T-cell (primary cell): Measurements from ENCODE around the gene MLLT3. TPM values are rescaled to one million over a fixed set of nuclear protein-coding genes. Genes with fewer than 3 reads are reported as not detected.

Experiments used
- ATAC-seq, 4 experiments: fragments of 200-7000 bp in 3 of 4; fragments of 150-1000 bp in 1 of 4; cut with Tn5 transposase; replicated peaks in 1 of 4; 1 replicate in 3 of 4; 2 replicates in 1 of 4; pipeline ENCODE4 v1.10.0; 2021; ENCODE audit warnings: moderate library complexity in 3 of 4, mild to moderate bottlenecking in 2 of 4, moderate number of reproducible peaks in 1 of 4
- CTCF ChIA-PET, 2 donors: fragments of 300-600 bp; sonication (Branson Sonifier 250); formaldehyde crosslinking; loops; one replicate each; lab custom pipeline; 2022; ENCODE audit warnings: antibody characterized with exemption in 2 of 2; lab: Charles Lee
- POLR2A ChIA-PET, 2 donors: fragments of 300-600 bp; sonication (Branson Sonifier 250); formaldehyde crosslinking; loops; one replicate each; lab custom pipeline; 2022; ENCODE audit warnings: antibody characterized with exemption in 2 of 2; lab: Charles Lee
- DNase-seq, 35 experiments: peaks; one replicate each; pipeline versions ENCODE4 v3.0.0 to v3.0.0-alpha.2; 2013 to 2023
- H3K27ac ChIP-seq: one replicate; pipeline ENCODE4 v1.5.1; 2013; ENCODE audit warnings: low read length
- H3K27me3 ChIP-seq, 2 experiments: replicated peaks in 1 of 2; 1 replicate in 1 of 2; 2 replicates in 1 of 2; pipeline versions ENCODE4 v1.6.1 to v1.7.0; 2013; ENCODE audit warnings: low read length in 1 of 2, mixed read lengths in 1 of 2; ENCODE audit not compliant: control insufficient read depth in 2 of 2, insufficient read depth in 2 of 2; ENCODE audit errors: extremely low read depth in 1 of 2
- H3K36me3 ChIP-seq, 2 donors: 1 replicate in 1 of 2; 2 replicates in 1 of 2; pipeline versions ENCODE4 v1.6.1 to v1.7.0; 2013; ENCODE audit warnings: low read length in 1 of 2; ENCODE audit not compliant: control insufficient read depth in 2 of 2, insufficient read depth in 1 of 2; ENCODE audit errors: extremely low read depth in 1 of 2
- H3K4me1 ChIP-seq, 2 experiments: 1 replicate in 1 of 2; 2 replicates in 1 of 2; pipeline versions ENCODE4 v1.6.1 to v1.7.0; 2013; ENCODE audit warnings: low read length in 2 of 2, mixed read lengths in 1 of 2; ENCODE audit not compliant: insufficient read depth in 2 of 2, control insufficient read depth in 1 of 2; ENCODE audit errors: extremely low read depth in 1 of 2
- H3K4me3 ChIP-seq, 2 donors: 1 replicate in 1 of 2; 2 replicates in 1 of 2; pipeline versions ENCODE4 v1.5.1 to v1.7.0; 2013; ENCODE audit warnings: mild to moderate bottlenecking in 2 of 2, low read length in 1 of 2, moderate library complexity in 1 of 2; ENCODE audit not compliant: control insufficient read depth in 1 of 2; ENCODE audit errors: extremely low read depth in 1 of 2
- H3K9me3 ChIP-seq: 2 replicates; pipeline ENCODE4 v1.7.0; 2013
- H3K27ac Mint-ChIP-seq, 2 donors: one replicate each; pipeline ENCODE4 v1.8.0; 2020 to 2021; ENCODE audit warnings: mild to moderate bottlenecking in 2 of 2, mixed read lengths in 2 of 2
- H3K27me3 Mint-ChIP-seq, 2 donors: one replicate each; pipeline ENCODE4 v1.8.0; 2021 to 2022; ENCODE audit warnings: mixed read lengths in 2 of 2
- H3K36me3 Mint-ChIP-seq: one replicate; pipeline ENCODE4 v1.8.0; 2021; ENCODE audit warnings: mixed read lengths
- H3K4me1 Mint-ChIP-seq, 3 donors: one replicate each; pipeline ENCODE4 v1.8.0; 2020 to 2022; ENCODE audit warnings: mixed read lengths in 3 of 3, mild to moderate bottlenecking in 1 of 3
- H3K4me3 Mint-ChIP-seq, 3 donors: one replicate each; pipeline ENCODE4 v1.8.0; 2020 to 2022; ENCODE audit warnings: mild to moderate bottlenecking in 3 of 3, mixed read lengths in 3 of 3, moderate library complexity in 3 of 3
- H3K9me3 Mint-ChIP-seq, 3 donors: one replicate each; pipeline ENCODE4 v1.8.0; 2020 to 2022; ENCODE audit warnings: mixed read lengths in 3 of 3
- WGBS: methylation state at CpG from one replicate; pipeline ENCODE4 v1.1.5; 2013; ENCODE audit warnings: missing lambda C conversion rate; ENCODE audit not compliant: insufficient coverage; 5-methylcytosine and 5-hydroxymethylcytosine counted together
- total RNA-seq, 35 experiments: library from RNA in 6 of 35; stranded (reverse) in 6 of 35; fragments of 120-200 nt in 1 of 35; gene quantifications; one replicate each; pipeline versions ENCODE4 v1.2.1 to v1.2.4 and lab custom pipeline; 2013 to 2026

MLLT3 gene
- total RNA-seq, 5 donors from 2014 or later (not counting 1 experiment from before 2014, with no cell fraction given) = 51.8 to 96.6 (median 58.9) TPM

DNA sequence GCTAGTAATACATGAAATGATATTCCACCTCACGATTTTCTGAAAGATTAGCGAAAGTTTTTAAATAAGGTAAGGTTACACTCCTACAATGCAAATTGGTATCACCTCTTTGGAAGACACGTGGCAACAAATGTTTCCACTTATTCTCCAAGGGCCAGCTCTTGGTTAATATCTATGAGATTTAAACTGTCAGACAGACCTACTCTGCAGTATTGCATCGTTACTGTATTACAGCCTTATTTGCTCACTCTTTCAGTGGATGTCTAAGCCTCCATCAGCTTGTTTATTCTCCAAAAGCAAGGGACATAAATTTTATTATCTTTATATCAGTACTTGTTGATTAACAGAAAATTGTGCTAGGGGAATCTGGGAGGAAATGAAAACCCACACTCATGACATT is 135.7 kb downstream of the MLLT3 start:
- DNase-seq = no peak
- no peak for ATAC-seq
- Histone ChIP-seq H3K27me3 (no peaks in the 10 kb centered on the region), H3K36me3 (no peaks in the 10 kb centered on the region), H3K4me3 (no peak overlapping the region), H3K9me3 (no peaks in the 10 kb centered on the region), H3K4me1 (peaks cover 0 to 10% of the 10 kb centered on the region in 2 experiments), H3K27ac (no peak overlapping the region)
- ChIA-PET POLR2A (interaction anchor here in 1 of 2 donors (0.6 kb wide), 1 partner anchor 497 kb away, joined by 3 read pairs; no protein-coding TSS in a partner anchor), CTCF (no interaction called here)
- Mint-ChIP-seq H3K36me3 (peaks cover 7% of the 10 kb centered on the region), H3K27ac (no peak overlapping the region), H3K4me3 (no peak overlapping the region), H3K27me3 (no peaks in the 10 kb centered on the region), H3K9me3 (peaks cover 0 to 6% (median 0%) of the 10 kb centered on the region in 3 donors), H3K4me1 (peaks cover 66 to 75% (median 67%) of the 10 kb centered on the region in 3 donors)
- WGBS = 100% methylated on average over 2 of the region's 4 CpGs

DNA sequence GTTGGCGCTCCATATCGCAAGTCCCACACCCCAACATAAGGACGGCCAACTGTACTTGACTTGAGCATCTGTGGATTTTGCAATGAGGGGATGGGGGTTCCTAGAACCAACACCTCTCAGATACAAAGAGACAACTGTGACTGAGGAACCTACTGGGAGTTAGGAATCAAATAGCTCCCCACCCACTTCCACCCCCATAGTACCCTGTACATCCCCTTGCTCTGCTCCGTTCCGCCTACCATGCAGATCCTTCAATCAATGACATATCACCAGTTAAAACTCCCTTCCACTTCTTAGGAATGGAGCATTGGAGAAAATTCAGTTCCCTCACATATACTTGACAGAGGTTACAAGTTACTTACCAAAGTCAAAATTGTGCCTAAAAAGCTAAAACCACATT is 140.9 kb downstream of the MLLT3 start:
- Histone ChIP-seq H3K36me3 (no peaks in the 10 kb centered on the region), H3K4me3 (no peak overlapping the region), H3K4me1 (peaks cover 0 to under 1% of the 10 kb centered on the region in 2 experiments), H3K27me3 (no peaks in the 10 kb centered on the region), H3K27ac (no peak overlapping the region), H3K9me3 (no peaks in the 10 kb centered on the region)
- no CpG with 5 or more reads among the region's 5 CpGs for WGBS
- Mint-ChIP-seq H3K27ac (no peak overlapping the region), H3K36me3 (peaks cover 8% of the 10 kb centered on the region), H3K4me3 (no peak overlapping the region), H3K9me3 (peaks cover 0 to 8% (median 0%) of the 10 kb centered on the region in 3 donors), H3K27me3 (no peaks in the 10 kb centered on the region), H3K4me1 (peaks cover 56 to 64% (median 61%) of the 10 kb centered on the region in 3 donors)
- no peak for DNase-seq
- ChIA-PET CTCF (interaction anchor here in 1 of 2 donors (0.5 kb wide), 1 partner anchor 156 kb away, joined by 3 read pairs; no protein-coding TSS in a partner anchor), POLR2A (no interaction called here)
- no peak for ATAC-seq

DNA sequence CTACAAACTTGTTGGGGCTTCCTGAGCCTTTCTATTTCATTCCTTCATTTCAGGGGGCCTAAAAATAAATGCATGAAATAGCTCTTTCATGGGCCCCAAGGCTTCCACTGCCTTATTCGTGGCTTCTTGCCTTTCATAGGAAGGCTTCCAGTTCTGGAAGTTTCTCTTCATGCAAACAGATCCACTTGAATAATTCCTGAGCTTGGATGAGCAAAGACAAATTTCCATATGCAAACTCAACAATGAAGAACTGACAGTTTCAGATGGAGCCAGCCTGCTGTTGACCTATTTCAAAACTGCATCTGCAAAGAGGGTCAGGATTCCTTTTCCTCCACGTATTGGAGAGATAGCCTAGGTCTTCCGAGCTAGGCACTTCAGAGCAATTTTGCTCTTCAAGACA is 142.1 kb downstream of the MLLT3 start:
- DNase-seq = no peak
- H3K36me3 Mint-ChIP-seq = peaks cover 8% of the 10 kb centered on the region
- H3K27ac Mint-ChIP-seq = no peak overlapping the region
- no peaks in the 10 kb centered on the region for H3K9me3 ChIP-seq
- H3K4me1 ChIP-seq = no peaks in the 10 kb centered on the region
- no peaks in the 10 kb centered on the region for H3K27me3 Mint-ChIP-seq
- peaks cover 0 to 8% (median 0%) of the 10 kb centered on the region in 3 donors for H3K9me3 Mint-ChIP-seq
- ChIA-PET POLR2A (no interaction called here), CTCF (no interaction called here)
- H3K4me3 Mint-ChIP-seq = no peak overlapping the region
- H3K36me3 ChIP-seq = no peaks in the 10 kb centered on the region
- 100% methylated on average over 1 of the region's 3 CpGs for WGBS
- H3K4me1 Mint-ChIP-seq = peaks cover 57 to 66% (median 65%) of the 10 kb centered on the region in 3 donors
- H3K27me3 ChIP-seq = no peaks in the 10 kb centered on the region
- H3K4me3 ChIP-seq = no peak overlapping the region
- H3K27ac ChIP-seq = no peak overlapping the region
- ATAC-seq = no peak

DNA sequence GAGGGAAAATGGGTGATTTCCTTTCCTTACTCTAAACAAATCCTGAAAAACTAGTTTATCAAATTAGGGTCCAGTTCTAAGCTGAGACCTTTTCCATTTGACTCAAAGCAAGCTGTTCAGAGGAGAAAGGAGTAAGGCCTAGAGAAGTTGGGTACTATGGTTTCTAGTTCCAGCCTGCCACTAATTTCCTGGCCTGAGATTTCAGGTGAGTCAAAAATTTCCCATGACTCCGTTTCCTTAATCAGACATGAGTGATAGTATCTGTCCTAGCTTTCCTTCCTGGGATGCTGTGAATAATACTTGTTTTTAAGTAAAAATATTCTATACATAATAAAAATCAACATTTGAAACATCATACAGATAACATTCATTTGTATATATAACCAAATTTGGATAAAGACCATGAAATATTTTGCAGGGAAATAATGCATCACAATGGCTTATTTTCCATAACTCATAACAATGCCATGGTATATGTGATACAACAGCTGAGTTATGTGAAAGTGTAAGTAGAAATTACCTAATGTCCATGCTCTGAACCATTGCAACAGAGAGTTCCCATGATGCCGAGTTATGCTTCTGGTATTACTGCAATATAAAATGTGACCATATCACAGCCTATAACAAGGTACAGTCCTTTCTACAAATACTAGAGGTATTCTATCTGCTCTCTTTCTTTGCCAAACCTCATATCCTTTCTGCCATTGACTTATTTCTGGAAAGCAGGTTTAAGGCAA is 142.7 kb downstream of the MLLT3 start:
- H3K9me3 ChIP-seq = no peaks in the 10 kb centered on the region
- H3K27me3 ChIP-seq = no peaks in the 10 kb centered on the region
- no peak overlapping the region for H3K27ac ChIP-seq
- ATAC-seq (no peak), DNase-seq (no peak)
- H3K36me3 ChIP-seq = no peaks in the 10 kb centered on the region
- Mint-ChIP-seq H3K4me3 (no peak overlapping the region), H3K4me1 (peaks cover 61 to 71% (median 70%) of the 10 kb centered on the region in 3 donors), H3K27ac (no peak overlapping the region), H3K27me3 (no peaks in the 10 kb centered on the region), H3K36me3 (peaks cover 7% of the 10 kb centered on the region), H3K9me3 (peaks cover 0 to 7% (median 0%) of the 10 kb centered on the region in 3 donors)
- WGBS = no CpG with 5 or more reads among the region's 2 CpGs
- ChIA-PET CTCF (no interaction called here), POLR2A (no interaction called here)
- no peak overlapping the region for H3K4me3 ChIP-seq
- peaks cover 0 to 2% of the 10 kb centered on the region in 2 experiments for H3K4me1 ChIP-seq

DNA sequence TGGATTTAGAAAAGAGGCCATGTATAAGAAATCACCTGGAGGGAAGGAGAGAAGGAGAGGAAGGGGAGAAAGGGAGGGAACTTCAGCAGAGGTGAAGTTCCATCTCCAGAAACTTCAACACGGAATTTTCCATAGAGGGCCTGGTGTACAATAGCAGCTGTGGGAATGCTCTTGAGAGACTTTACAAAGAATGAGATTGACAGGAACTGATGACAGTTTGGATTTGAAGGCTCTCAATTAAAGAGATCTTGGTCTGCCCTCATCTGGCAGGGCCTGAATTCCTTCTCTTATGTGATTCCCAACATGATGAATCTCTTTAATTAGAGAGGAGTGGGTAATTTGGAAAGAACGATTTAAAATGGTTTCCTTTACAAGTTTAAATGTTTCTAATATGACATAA is 143.5 kb downstream of the MLLT3 start:
- ChIA-PET CTCF (interaction anchor here in 1 of 2 donors (0.6 kb wide), 1 partner anchor 12 kb away, joined by 3 read pairs; no protein-coding TSS in a partner anchor), POLR2A (no interaction called here)
- DNase-seq = no peak
- Histone ChIP-seq H3K9me3 (no peaks in the 10 kb centered on the region), H3K27me3 (no peaks in the 10 kb centered on the region), H3K36me3 (no peaks in the 10 kb centered on the region), H3K27ac (no peak overlapping the region), H3K4me3 (no peak overlapping the region), H3K4me1 (peaks cover 0 to 4% of the 10 kb centered on the region in 2 experiments)
- H3K4me3 Mint-ChIP-seq = no peak overlapping the region
- no peaks in the 10 kb centered on the region for H3K27me3 Mint-ChIP-seq
- H3K27ac Mint-ChIP-seq = no peak overlapping the region
- H3K4me1 Mint-ChIP-seq = peaks cover 64 to 74% (median 72%) of the 10 kb centered on the region in 3 donors
- peaks cover 0 to 4% (median 0%) of the 10 kb centered on the region in 3 donors for H3K9me3 Mint-ChIP-seq
- 100% methylated on average over 1 of the region's 2 CpGs for WGBS
- peaks cover 2% of the 10 kb centered on the region for H3K36me3 Mint-ChIP-seq
- no peak for ATAC-seq

DNA sequence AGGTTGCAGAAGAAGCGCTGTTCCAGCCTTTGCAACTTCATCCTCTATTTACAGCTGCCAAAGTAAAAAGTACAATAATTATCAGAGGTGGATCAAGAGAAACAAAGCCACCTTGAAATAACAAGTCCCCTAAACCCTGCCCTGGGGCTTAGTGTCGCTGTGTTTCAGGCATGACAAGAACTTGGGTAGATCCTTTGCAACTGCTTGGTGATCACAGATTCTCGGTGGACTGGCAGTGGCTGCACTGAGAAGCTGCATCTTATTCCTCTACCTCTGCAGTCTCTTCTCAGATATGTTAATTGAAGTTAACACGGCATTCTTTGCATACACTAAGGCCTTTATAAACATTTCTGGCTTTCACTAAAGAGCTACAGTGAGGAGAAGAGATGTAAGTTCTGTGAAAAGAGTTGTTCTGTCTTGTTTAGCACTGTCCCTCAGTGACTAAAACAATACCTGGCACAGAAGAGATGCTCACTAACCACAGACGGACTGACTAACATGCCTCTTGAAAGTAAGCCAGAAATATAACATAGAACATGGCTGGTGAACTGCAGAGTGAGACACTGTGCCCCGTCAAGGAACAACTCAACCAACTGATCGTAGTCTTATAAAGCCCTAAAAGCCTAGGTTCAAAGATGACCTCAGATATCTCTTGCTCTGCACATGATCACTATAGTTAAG is 144.2 kb downstream of the MLLT3 start:
- Histone ChIP-seq H3K4me1 (peaks cover 0 to 6% of the 10 kb centered on the region in 2 experiments), H3K27me3 (no peaks in the 10 kb centered on the region), H3K4me3 (no peak overlapping the region), H3K27ac (no peak overlapping the region), H3K36me3 (no peaks in the 10 kb centered on the region), H3K9me3 (no peaks in the 10 kb centered on the region)
- CTCF ChIA-PET = interaction anchor here in 1 of 2 donors (0.6 kb wide), 1 partner anchor 13 kb away, joined by 3 read pairs; no protein-coding TSS in a partner anchor
- Mint-ChIP-seq H3K4me1 (peaks cover 70 to 77% (median 75%) of the 10 kb centered on the region in 3 donors), H3K27me3 (no peaks in the 10 kb centered on the region), H3K27ac (peak overlapping the region in 1 of 2 donors; percentile 14), H3K4me3 (no peak overlapping the region), H3K36me3 (peaks cover 2% of the 10 kb centered on the region), H3K9me3 (peaks cover 0 to 4% (median 0%) of the 10 kb centered on the region in 3 donors)
- POLR2A ChIA-PET = no interaction called here
- WGBS = 67% methylated on average over 2 of the region's 7 CpGs
- no peak for DNase-seq
- no peak for ATAC-seq
